Measurements from ENCODE around the gene GPHN.
"Not testable (repeated sequence)": the region's sequence is repeated elsewhere in the genome, so short reads cannot be mapped to it uniquely, and the experiment has no call there.

The GPHN gene

GRCh38 chr14:66503532-66503931, 4.4 kb upstream of the GPHN start:
- peak; percentile 78 for DNase-seq

DNA sequence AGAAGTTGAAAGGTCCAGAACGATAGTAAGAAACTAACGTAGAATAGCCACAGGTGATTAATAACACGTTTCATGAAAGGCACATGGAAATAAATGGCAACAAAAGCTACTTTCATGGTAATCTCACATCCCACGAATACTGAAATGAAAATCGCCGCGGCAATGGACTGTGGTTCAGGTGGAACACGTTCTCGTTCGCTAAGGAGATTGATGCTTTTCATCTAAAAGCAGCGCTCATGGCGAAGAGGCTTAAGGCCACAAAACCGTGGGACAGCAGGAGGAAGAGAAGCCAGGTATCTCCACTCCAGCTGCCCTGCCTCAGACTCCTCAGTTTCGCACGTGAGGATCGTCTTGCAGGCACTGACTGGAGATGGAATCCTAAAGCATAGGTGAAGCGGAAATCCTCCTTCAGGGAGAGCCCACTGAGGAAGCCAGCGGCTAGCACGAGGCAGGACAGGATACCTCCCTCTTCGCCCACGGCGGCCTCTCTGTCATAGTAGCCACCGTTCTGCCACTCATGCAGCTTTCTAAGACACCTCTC, 696 bp upstream of the GPHN start:
- DNase-seq: peak; percentile 36

- DNase-seq: no peak
Measured at GRCh38 chr14:66508547-66508845, 549 bp downstream of the GPHN start.

DNA sequence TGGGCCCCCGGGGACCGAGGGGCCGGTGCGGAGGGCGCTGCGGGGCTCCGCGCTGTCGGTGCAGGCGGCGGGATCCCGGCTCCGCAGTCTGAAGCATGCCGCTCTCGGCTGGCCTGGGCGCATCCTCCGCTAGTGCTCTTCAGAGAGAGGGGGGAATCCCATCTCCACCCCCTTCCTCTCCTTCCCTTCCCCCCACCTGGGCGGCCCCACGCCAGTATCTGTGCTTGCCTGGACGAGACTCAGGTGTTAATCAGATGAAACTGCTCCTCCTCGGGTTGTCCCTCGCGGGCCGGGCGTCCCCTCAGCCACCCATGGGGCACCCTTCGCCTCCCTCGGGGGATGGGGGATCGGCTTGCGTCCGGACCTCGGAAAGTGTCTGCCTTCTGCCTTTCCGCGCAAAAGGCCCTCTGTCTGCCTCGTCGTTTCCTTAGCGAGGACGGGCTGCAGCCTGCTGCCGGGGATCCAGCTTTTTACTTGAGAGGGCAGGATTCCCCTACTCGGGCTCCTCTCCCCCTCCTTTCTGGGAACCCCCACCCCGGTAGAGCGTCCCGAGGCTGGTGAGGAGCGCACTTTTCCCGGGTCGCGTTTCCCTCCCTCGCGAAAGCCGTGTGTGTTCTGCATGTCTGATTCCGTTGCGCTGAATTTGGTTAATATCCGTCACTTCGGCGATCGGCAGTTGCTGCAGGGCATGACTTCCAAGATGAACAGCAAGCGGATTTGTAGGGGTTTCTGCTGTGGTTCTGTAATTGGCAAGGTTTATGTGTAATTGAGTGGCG, 1.1 kb downstream of the GPHN start:
- DNase-seq: peak; percentile 31

DNA sequence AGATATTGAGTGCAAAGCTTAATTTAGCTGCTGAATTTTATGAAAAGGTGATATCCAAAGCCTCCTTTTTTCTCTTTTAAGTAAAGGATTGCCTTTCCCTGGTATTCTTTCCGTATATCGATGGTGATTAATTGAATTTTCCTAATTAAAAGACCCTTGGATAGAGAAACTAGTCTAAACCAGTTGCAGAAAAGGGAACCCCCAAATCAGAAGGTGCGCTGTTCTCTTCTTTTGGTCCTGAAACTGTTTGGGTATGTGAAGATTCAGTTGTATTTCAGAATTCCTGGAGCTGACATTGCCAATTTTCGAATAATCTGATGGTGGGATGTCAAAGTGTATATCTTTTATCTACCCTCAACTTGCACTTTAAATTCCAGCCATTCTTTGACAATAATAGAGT, 1.9 kb downstream of the GPHN start:
- no peak for DNase-seq

DNA sequence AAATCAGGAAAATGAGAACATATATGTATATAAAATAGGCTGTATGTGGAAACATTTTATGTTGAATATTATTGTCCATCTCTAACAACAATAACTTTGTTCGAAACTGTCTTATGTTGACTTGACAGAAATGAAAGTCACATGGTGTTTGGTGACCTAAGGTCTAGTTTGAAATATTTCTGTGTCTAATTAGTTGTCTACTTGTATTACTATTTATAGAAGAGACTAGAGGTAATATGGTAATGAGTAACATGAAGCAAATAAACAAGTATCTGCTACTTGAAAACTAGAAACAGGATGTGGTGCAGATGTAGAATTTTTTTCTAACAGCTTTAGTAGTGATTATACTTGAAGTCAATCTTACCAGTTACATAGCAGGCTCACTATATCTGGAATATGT, 3.9 kb downstream of the GPHN start:
- DNase-seq: no peak

- no peak for DNase-seq
Measured at GRCh38 chr14:66514213-66514612, 6.3 kb downstream of the GPHN start.

DNA sequence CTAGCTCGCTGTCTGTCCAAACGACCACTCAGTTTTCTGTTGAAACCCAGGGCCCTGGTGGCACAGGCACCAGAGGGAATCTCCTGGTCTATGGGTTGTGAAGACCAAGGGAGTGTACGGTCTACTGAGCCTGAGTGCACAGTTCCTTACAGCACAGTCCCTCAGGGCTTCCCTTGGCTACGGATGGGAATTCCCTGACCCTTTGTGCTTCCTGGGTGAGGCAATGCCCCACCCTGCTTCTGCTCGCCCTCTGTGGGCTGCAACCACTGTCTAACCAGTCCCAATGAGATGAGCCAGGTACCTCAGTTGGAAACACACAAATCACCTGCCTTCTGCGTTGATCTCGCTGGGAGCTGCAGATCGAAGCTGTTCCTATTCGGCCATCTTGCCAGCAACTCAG, 22.6 kb downstream of the GPHN start:
- DNase-seq: no peak

DNA sequence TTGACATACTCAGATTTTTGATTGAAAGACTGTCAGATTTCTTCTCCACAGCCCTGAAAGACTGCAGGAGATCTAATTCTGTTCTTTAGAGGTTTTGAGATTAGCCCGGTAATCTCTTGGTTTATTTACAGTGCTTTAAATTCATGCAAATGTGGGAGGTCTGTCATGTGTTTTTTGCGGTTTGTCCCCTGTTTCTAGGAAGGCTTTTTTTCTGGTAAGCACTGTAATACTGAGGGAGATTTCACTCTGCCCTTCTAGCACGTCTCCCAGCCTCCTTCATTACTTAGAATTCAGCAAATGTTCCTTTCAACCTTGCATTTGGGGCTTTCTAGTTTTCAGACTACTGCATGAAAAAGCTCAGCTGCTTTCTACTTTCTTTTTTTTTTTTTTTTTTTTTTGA, 31.1 kb downstream of the GPHN start:
- no peak for DNase-seq

GRCh38 chr14:66540038-66540437, 32.1 kb downstream of the GPHN start:
- no peak for DNase-seq

- DNase-seq: no peak
Measured at GRCh38 chr14:66541627-66542026, 33.7 kb downstream of the GPHN start.

GRCh38 chr14:66543996-66544395, 36.0 kb downstream of the GPHN start:
- no peak for DNase-seq

DNA sequence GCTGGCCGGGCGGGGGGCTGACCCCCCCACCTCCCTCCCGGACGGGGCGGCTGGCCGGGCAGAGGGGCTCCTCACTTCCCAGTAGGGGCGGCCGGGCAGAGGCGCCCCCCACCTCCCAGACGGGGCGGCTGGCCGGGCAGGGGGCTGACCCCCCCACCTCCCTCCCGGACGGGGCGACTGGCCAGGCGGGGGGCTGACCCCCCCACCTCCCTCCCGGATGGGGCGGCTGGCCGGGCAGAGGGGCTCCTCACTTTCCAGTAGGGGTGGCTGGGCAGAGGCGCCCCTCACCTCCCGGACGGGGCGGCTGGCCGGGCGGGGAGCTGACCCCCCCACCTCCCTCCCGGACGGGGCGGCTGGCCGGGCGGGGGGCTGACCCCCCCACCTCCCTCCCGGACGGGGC, 37.2 kb downstream of the GPHN start:
- DNase-seq: not testable (repeated sequence)

DNA sequence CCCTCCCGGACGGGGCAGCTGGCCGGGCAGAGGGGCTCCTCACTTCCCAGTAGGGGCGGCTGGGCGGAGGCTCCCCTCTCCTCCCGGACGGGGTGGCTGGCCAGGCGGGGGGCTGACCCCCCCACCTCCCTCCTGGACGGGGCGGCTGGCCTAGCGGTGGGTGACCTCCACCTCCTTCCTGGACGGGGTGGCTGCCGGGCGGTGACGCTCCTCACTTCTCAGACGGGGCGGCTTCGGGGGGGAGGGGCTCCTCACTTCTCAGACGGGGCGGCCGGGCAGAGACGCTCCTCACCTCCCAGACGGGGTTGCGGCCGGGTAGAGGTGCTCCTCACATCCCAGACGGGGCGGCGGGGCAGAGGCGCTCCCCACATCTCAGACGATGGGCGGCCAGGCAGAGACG, 37.8 kb downstream of the GPHN start:
- DNase-seq: not testable (repeated sequence)

DNA sequence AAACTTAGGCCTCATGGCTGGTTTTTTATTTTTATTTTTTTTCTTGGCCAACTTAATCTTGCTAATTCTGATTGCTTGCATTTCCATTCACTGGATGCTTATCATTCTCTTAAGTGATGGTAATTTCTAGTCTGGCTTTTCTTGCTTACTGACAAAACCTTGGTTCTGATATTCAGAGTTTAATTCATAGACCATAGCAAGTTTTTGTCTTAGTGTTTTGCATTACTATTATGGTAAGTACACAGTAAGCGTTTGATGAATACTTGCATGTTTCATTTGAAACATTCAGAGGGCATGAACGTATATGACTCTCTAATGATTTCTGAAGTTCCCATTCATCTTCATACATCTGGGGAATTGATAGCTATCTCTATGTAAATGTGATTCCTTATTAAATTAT, 55.8 kb downstream of the GPHN start:
- no peak for DNase-seq

DNA sequence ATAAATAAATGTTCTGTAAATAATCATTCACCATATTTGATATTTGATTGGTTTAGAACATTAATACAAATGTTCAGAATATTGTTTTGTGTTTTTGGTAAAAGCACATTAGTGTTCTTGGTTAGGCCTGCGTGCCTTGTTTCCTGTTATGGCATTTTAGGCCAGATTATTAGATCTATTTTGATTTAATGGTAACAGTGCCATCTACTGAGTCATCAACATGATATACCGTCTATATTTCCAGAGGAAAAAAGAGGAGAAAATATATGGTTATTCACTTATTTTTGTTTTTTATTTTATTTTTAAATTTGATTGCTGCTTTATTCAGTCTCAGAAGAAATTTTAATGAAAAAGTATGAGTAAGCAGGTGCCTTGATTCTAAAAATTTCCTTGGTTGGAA, 60.3 kb downstream of the GPHN start:
- DNase-seq: no peak

DNA sequence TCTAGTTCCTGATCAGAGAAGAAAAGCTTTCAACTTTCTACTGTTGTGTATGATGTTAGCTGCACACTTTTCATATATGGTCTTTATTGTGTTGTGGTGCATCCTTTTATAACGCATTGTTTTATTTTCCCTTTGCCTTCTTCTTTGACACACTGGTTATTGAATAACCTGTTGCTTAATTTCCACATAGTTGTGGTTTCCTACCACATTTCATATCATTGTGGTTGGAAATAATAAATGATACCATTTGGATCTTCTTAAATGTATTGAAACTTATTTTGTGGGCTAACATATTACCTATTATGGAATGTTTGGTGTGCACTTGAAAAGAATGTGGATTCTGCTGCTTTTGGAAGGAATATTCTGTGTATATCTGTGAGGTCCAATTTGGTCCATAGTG, 64.9 kb downstream of the GPHN start:
- DNase-seq: no peak

DNA sequence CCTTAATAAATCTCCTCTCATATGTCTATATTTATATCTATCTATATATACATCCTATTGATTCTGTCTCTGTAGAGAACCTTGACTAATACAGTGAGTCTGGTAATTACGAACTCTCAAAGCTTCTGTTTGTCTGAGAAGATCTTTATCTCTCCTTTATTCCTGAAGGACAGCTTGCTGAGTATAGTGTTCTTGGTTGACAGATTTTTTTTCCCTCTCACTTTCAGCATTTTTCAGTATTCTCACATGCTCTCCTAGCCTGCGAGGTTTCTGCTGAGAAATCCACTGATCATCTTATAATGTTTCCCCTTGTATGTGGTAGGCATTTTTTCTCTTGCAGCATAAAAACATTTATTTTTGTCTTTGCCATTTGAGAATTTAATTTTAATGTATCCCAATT, 67.1 kb downstream of the GPHN start:
- no peak for DNase-seq

DNA sequence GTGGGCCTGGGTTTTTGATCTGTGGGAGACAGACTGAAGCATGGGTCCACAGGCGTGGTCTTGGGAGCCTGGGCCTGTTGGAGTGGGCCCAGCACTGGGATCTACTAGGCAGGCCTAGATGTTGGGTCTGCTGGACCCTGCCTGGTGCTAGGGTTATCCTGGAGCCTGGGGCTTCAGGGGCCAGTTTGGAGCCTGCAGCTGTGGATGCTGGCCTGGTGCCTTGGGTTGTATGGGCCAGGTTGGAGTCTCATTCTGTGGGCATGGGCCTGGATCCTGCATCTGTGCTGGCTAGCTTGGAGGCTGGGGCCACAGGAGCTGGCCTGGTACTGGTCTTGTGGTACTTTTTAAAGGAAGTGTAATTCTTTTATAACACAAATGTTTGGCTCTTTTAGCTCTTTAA, 68.0 kb downstream of the GPHN start:
- DNase-seq: no peak

- DNase-seq: not testable (repeated sequence)
Measured at GRCh38 chr14:66587753-66588152, 79.8 kb downstream of the GPHN start.

GRCh38 chr14:66595394-66595793, 87.4 kb downstream of the GPHN start:
- DNase-seq: no peak

GRCh38 chr14:66596241-66596985, 88.5 kb downstream of the GPHN start:
- no peak for DNase-seq

GRCh38 chr14:66600416-66600815, 92.5 kb downstream of the GPHN start:
- no peak for DNase-seq

- DNase-seq: no peak
Measured at GRCh38 chr14:66601932-66602578, 94.1 kb downstream of the GPHN start.

All from NCI-H1694 (cell line).